ENCODE measurements around the gene USP49. TPM values are rescaled to one million over a fixed set of nuclear protein-coding genes. Genes with fewer than 3 reads are reported as not detected.
A peak's percentile ranks its signal among the peaks of the same experiment; 100 is the strongest.
"Not testable (repeated sequence)": the region's sequence is repeated elsewhere in the genome, so short reads cannot be mapped to it uniquely, and the experiment has no call there.

USP49 gene
- total RNA-seq, 1 donor from 2014 or later, result 10.6 TPM

GRCh38 chr6:41815587-41815986 is 79.6 kb downstream of the USP49 start:
- DNase-seq (ENCODE audit: low spot score in 2 of 2) (no peak), FAIRE-seq (no peak)

DNA sequence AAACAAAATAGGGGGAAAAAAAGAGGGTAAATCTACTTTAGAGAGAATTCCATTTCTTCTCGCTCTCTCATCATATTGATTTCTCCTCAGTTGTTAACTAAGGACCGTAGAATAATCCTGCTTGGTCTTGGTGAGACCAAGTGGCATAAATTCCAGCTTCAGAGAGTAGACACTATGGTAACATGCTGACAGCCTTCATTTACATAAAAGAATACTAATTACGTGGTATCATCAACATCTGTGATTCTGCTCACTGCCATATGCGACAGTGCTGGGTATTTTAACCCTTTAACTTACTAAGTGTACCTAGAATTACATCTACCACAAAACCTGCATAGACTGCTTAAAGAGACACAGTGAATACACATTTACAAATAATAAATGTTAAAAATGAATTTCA is 80.5 kb downstream of the USP49 start:
- no peak for FAIRE-seq
- no peak for DNase-seq (ENCODE audit: low spot score in 2 of 2)

DNA sequence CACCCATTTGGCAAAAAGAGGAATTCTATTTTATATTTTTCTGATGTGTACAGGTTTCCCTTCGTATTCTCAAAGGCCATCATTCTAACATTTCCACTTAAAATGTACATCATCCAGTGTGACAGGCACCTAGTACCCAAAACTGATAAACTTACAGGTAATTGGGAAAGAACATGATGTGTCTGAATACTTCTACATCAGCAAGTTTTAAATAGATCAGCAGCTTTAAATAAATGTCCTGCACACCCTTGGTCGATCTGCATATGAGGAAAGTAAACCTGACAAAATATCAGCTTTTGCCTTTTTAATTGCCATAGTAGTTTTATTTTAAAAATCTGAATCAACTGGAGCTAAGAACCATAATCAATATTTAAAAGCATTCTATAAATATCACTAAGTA is 81.2 kb downstream of the USP49 start:
- no peak for FAIRE-seq
- DNase-seq (ENCODE audit: low spot score in 2 of 2), result no peak

- FAIRE-seq, result no peak
- no peak for DNase-seq (ENCODE audit: low spot score in 2 of 2)
Observed at GRCh38 chr6:41813469-41813868, 81.7 kb downstream of the USP49 start.

DNA sequence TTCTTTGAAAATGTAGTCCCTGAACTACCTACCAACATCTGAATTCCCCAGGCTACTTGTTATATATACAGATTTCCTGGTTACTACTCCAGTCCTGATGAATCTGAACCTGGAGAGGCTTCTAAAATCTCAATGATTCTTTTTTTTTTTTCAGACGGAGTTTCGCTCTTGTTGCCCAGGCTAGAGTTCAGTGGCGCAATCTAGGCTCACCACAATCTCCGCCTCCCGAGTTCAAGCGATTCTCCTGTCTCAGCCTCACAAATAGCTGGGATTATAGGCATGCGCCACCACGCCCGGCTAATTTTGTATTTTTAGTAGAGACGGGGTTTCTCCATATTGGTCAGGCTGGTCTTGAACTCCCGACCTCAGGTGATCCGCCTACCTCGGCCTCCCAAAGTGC is 83.2 kb downstream of the USP49 start:
- not testable (repeated sequence) for DNase-seq (ENCODE audit: low spot score in 2 of 2); FAIRE-seq

- no peak for DNase-seq (ENCODE audit: low spot score in 2 of 2)
- no peak for FAIRE-seq
Observed at GRCh38 chr6:41811095-41811494, 84.1 kb downstream of the USP49 start.

DNA sequence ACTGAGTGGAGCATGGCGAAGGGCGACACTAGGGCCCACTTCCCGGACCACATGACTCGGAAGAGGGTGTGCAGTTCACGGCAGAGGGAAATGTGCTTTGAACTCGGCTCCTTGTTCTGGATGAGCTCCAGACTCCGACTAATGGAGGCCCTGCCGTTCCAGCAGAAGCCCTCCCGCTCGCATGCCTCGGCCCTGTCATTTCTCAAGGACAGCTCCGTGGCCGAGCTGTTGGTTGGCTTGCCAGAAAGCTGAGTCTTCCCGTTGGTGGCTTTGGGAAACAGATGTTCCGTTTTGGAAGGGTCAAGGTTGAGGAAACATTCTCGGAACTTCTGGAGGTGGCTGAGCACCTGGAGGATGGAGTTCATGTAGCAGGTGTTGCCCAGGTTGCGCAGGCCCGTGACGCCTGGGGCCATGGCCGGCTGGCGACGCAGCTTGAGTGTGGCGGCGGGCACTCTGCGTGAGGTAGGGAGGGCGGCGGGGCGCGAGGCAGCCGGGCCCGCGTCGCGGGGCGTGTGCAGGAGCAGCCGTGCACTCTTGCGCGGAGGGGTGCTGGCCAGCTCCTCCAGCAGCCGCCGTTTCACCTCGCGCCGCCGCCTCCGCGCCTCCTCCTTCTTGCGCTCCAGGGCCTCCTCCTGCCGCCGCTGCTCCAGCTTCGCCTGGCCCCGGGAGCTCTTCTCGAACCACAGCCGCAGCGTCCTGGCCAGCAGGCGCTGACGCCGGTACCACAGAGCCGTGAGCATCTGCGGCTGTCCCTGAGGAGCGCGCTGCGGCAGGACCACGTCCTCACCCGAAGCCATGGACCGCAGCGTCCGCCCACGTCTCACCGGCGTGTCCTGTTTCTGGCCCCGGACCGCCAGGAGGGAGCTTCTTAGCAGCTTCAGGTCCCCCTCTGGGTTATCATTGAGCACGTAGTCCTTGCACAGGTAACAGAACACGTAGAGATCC is 89.1 kb downstream of the USP49 start:
- DNase-seq (ENCODE audit: low spot score in 2 of 2), result no peak
- no peak for FAIRE-seq

DNA sequence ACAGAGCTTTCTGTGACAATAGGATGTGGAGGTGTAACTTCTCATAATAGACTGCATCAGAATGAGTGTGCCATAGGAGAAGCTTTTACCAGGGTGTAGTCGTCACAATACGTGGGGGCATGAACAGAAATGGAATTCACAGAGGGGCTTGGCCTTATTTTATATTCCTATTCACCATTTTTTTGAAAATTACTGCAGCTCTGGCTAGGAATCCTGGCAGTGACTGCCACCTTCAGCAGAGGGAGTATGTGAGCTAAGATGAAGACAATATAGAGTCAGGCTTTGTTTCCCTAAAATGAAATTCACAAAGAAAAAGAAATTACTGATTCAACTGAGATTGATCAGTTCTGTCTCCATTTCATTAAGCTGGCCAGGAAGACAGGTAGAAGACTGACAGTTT is 93.8 kb downstream of the USP49 start:
- DNase-seq (ENCODE audit: low spot score in 2 of 2), result no peak
- no peak for FAIRE-seq

GRCh38 chr6:41799559-41799911 is 95.6 kb downstream of the USP49 start:
- no peak for DNase-seq (ENCODE audit: low spot score in 2 of 2)
- FAIRE-seq, result no peak

DNA sequence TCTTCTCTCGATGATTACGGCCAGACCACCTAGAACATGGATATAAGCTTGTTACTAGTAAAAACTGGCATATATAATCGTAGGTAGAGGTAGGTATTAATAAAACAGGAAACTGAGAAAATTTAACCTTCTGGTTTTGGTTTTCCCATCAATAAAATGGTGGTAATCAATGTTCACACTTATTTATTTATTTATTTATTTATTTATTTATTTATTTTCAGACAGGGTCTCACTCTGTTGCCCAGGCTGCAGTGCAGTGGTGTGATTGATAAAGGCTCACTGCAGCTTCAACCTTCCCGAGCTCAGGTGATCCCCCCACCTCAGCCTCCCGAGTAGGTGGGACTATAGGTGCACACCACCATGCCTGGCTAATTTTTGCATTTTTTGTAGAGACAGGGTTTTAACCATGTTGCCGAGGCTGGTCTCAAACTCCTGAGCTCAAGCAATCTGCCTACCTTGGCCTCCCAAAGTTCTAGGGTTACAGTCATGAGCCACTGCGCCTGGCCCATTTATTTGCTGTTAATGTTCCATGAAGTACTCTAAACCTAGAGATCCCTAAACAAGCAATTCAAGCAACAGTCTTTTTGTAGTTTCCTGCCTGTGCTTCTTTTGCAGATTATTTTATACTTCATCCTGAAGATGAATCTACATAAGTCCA is 96.1 kb downstream of the USP49 start:
- FAIRE-seq, result no peak
- DNase-seq (ENCODE audit: low spot score in 2 of 2), result no peak

DNA sequence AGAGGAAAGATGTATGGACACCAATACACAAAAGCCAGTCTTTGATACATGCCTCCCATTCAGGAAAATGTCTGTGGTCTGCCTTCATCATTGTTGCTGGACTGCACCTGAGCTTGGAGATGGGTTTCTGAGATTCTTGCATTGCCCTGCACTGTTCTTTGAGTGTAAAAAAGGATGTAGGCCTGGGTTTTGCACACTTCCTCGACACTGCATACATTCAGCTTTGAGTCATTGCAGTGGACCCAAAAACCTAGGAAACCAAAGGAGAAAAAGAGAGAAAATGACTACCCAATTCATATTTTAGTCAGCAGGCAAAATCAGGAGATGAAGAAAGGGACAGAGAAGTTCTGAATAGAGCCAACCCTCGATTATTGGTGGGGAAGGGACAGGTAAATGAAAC is 98.7 kb downstream of the USP49 start:
- no peak for DNase-seq (ENCODE audit: low spot score in 2 of 2)
- no peak for FAIRE-seq

DNA sequence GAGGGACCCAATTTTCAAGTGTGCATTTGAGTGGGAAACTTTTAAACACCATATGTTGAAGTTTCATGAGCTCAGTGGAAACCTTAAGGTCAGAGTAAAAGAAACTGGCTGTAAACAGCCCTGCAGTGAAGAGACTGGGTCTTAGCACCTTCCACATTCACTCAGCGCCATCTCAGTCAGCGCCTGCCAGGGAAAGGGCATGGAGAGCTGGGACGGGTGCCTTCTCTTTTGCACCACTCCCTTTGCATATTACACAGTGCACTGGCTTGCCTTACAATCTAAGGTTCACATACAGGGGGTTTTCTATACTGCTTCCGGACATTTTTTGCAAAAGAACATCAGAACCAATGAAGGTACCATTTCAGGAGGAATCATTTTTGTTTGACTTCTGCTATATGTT is 103.2 kb downstream of the USP49 start:
- DNase-seq (ENCODE audit: low spot score in 2 of 2), result no peak
- no peak for FAIRE-seq

GRCh38 chr6:41791305-41791704 is 103.9 kb downstream of the USP49 start:
- no peak for FAIRE-seq
- no peak for DNase-seq (ENCODE audit: low spot score in 2 of 2)

DNA sequence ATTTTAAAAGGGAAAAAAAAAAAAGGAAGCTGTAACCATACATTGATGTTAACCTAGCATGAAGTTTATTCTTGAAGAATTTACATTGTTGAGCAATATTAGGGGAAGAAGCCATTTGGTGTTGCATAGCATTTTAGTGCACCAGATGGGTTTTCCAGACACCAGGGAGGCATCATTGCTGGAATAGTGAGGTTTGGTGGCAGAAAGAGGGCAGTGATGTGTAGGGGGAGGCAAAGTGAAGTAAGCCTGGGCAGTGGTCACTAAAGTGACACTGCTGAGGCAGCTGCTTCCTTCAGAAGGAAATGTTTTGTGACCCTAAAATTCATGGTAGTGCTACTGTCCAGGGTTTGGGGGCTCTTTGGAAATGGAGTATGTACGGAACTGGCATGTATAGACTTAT is 105.1 kb downstream of the USP49 start:
- DNase-seq (ENCODE audit: low spot score in 2 of 2), result no peak
- no peak for FAIRE-seq

DNA sequence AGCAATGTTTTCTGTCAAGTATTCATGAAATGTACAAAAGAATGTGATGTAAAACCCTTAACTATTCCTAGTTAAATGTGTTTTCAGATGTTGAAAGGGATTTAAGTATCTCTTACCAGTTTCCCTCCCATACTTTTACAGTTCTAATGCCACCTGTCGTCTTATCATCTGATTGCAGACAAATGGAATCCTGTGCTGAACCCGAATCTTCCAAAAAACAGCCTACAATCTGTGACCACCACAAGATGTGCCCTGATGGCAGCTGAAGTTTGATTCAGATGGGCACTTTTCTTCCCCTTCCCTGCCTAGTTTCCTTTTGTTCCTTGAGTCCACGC is 105.8 kb downstream of the USP49 start:
- no peak for FAIRE-seq
- DNase-seq (ENCODE audit: low spot score in 2 of 2), result no peak

GRCh38 chr6:41787219-41787917 is 107.8 kb downstream of the USP49 start, which contains the start of gene TOMM6:
TSS of gene TOMM6 (plus strand) at chr6:41787694. CDS start at chr6:41787698, 4 bp downstream.
- FAIRE-seq (no peak), DNase-seq (ENCODE audit: low spot score in 2 of 2) (peak; percentile 89 to 90)

DNA sequence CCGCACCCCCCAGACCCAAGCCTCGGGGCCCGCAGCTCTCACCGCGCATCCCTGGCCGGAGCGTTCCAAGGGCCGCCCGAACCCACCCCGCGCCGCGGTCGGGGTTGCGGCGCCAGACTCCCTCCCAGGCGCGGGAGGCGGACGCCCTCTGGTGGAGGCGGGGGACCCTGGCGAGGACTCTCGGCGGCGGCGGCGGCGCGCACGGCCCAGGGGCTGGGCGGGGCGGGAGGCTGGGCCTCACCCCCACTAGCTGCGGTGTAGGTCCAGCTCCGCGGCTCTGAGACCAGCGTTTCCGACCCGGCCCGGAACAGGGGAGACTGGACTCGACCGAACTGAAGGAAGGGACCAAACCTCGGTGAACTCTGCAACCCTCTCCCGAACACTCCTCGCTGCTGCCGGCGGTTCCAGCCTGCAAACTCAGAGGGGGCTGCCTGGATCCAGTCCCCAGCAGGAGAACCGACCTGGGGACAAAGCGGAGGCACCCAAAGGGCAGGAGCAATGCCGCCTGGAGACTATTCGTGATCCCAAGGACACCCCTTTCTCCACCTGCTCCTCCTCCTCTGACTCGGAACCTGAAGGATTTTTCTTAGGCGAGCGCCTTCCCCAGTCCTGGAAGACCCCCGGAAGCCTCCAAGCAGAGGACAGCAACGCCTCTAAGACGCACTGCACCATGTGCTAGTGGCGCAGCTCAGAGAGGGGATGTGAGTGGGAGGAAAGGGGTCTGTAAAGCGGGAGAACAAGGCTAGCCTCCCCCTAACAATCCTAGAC is 108.5 kb downstream of the USP49 start:
- no peak for FAIRE-seq
- peak; percentile 90 for DNase-seq (ENCODE audit: low spot score in 2 of 2)

DNA sequence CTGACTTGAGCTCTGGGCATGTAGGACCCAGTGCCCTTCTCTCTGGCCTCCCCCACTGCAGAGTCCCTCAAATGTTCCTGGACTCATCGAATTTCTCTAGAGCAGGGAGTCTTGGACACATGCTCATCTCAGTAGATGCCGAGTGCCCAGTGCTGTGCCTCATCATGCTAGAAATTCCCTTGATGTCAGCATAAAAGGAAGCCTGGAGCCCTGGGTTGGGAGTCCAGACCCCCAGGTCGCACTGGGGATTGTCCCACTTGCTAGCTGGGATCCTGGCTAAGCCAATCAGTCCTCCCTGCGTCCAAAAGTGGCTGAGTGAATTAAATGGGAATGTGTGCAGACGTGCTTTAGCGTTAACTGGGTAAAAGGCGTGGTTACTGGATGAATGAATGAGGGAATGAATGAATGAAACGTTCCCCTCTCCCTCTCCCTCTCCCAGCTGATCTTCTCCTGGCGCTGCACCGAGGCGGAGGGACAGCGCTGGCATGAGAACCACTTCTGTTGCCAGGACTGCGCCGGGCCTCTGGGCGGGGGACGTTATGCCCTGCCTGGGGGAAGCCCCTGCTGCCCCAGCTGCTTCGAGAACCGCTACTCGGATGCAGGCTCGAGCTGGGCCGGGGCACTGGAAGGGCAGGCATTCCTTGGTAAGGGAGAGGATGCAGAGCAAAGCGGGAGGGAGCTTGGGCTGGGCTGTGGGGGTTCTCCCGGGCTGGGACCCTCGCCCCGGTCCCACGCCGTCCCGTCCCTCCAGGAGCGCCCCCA is 109.3 kb downstream of the USP49 start:
- no peak for DNase-seq (ENCODE audit: low spot score in 2 of 2)
- FAIRE-seq, result no peak

- FAIRE-seq, result no peak
- no peak for DNase-seq (ENCODE audit: low spot score in 2 of 2)
Observed at GRCh38 chr6:41785254-41785653, 109.9 kb downstream of the USP49 start.
